CD14-positive monocyte (primary cell): ENCODE results near the gene PRRC2B. TPM values are rescaled to one million over a fixed set of nuclear protein-coding genes. Genes with fewer than 3 reads are reported as not detected.

Source experiments
- DNase-seq, 3 donors: peaks; one replicate each; pipeline ENCODE4 v3.0.0-alpha.2; 2011 to 2022
- H2AFZ ChIP-seq: 2 replicates; pipeline ENCODE4 v1.6.0; 2012; ENCODE audit warnings: mild to moderate bottlenecking, low read depth, low read length, inconsistent platforms; ENCODE audit not compliant: insufficient read depth, poor library complexity, severe bottlenecking
- H3K27ac ChIP-seq, 2 donors: 1 replicate in 1 of 2; 2 replicates in 1 of 2; pipeline ENCODE4 v1.5.1; 2012 to 2013; ENCODE audit warnings: low read length in 2 of 2, control low read depth in 1 of 2, inconsistent platforms in 1 of 2, low read depth in 1 of 2, mild to moderate bottlenecking in 1 of 2
- H3K27me3 ChIP-seq, 2 donors: one replicate each; pipeline versions ENCODE4 v1.6.0 to v1.6.1; 2011 to 2013; ENCODE audit warnings: low read length in 2 of 2; ENCODE audit not compliant: control insufficient read depth in 2 of 2, insufficient read depth in 2 of 2
- H3K36me3 ChIP-seq, 2 donors: replicated peaks in 1 of 2; 1 replicate in 1 of 2; 2 replicates in 1 of 2; pipeline versions ENCODE4 v1.5.1 to v1.6.1; 2012 to 2013; ENCODE audit warnings: low read length in 2 of 2, control low read depth in 1 of 2, inconsistent platforms in 1 of 2, mild to moderate bottlenecking in 1 of 2; ENCODE audit not compliant: insufficient read depth in 2 of 2, control insufficient read depth in 1 of 2
- H3K4me1 ChIP-seq, 2 donors: 1 replicate in 1 of 2; 2 replicates in 1 of 2; pipeline versions ENCODE4 v1.5.1 to v1.6.1; 2012 to 2013; ENCODE audit warnings: low read length in 2 of 2, control low read depth in 1 of 2, inconsistent platforms in 1 of 2, mild to moderate bottlenecking in 1 of 2, moderate library complexity in 1 of 2; ENCODE audit not compliant: insufficient read depth in 2 of 2, control insufficient read depth in 1 of 2
- H3K4me2 ChIP-seq: replicated peaks from 2 replicates; pipeline ENCODE3; 2012; ENCODE audit warnings: low read length, moderate library complexity, mild to moderate bottlenecking; ENCODE audit not compliant: poor library complexity, severe bottlenecking; ENCODE audit errors: extremely low read depth
- H3K4me3 ChIP-seq, 3 experiments: fragments of 200-600 bp in 1 of 3; sonication (generic) in 1 of 3; replicated peaks in 1 of 3; 1 replicate in 2 of 3; 2 replicates in 1 of 3; pipeline ENCODE4 v1.5.1; 2011 to 2013; ENCODE audit warnings: low read length in 3 of 3, mild to moderate bottlenecking in 3 of 3, control low read depth in 2 of 3, low read depth in 2 of 3, inconsistent platforms in 1 of 3, moderate library complexity in 1 of 3
- H3K79me2 ChIP-seq: 2 replicates; pipeline ENCODE4 v1.6.0; 2012; ENCODE audit warnings: mild to moderate bottlenecking, control low read depth, inconsistent platforms, low read length, moderate library complexity; ENCODE audit not compliant: insufficient read depth
- H3K9ac ChIP-seq: 2 replicates; pipeline ENCODE4 v1.6.0; 2017; ENCODE audit warnings: low read length, mild to moderate bottlenecking; ENCODE audit not compliant: insufficient read depth, poor library complexity, severe bottlenecking
- H3K9me3 ChIP-seq, 2 donors: replicated peaks in 1 of 2; 1 replicate in 1 of 2; 2 replicates in 1 of 2; pipeline versions ENCODE4 v1.5.1 to v1.6.1; 2012 to 2013; ENCODE audit warnings: low read length in 2 of 2, control low read depth in 1 of 2; ENCODE audit not compliant: control insufficient read depth in 1 of 2, insufficient read depth in 1 of 2
- H4K20me1 ChIP-seq: 2 replicates; pipeline ENCODE4 v1.6.0; 2012; ENCODE audit warnings: mild to moderate bottlenecking, low read length, control low read depth, moderate library complexity; ENCODE audit not compliant: insufficient read depth
- H3K27ac Mint-ChIP-seq, 7 donors: one replicate each; pipeline ENCODE4 v1.8.0; 2020; ENCODE audit warnings: mild to moderate bottlenecking in 7 of 7, mixed read lengths in 7 of 7, moderate library complexity in 6 of 7, inconsistent platforms in 2 of 7
- H3K27me3 Mint-ChIP-seq, 3 donors: one replicate each; pipeline ENCODE4 v1.8.0; 2021 to 2022; ENCODE audit warnings: low read depth in 3 of 3, mild to moderate bottlenecking in 3 of 3, mixed read lengths in 3 of 3, moderate library complexity in 3 of 3, inconsistent platforms in 1 of 3
- H3K36me3 Mint-ChIP-seq, 2 donors: one replicate each; pipeline ENCODE4 v1.8.0; 2020; ENCODE audit warnings: mixed read lengths in 2 of 2, inconsistent platforms in 1 of 2, mild to moderate bottlenecking in 1 of 2
- H3K4me1 Mint-ChIP-seq: one replicate; pipeline ENCODE4 v1.8.0; 2020; ENCODE audit warnings: mild to moderate bottlenecking, mixed read lengths
- H3K4me3 Mint-ChIP-seq, 2 donors: one replicate each; pipeline ENCODE4 v1.8.0; 2020; ENCODE audit warnings: mild to moderate bottlenecking in 2 of 2, mixed read lengths in 2 of 2, moderate library complexity in 1 of 2
- H3K9me3 Mint-ChIP-seq, 7 donors: one replicate each; pipeline ENCODE4 v1.8.0; 2020 to 2022; ENCODE audit warnings: mixed read lengths in 7 of 7, mild to moderate bottlenecking in 6 of 7, moderate library complexity in 6 of 7, inconsistent platforms in 2 of 7
- WGBS: methylation state at CpG from one replicate; pipeline ENCODE4 v1.1.5; 2013; ENCODE audit warnings: missing lambda C conversion rate; ENCODE audit not compliant: insufficient coverage; 5-methylcytosine and 5-hydroxymethylcytosine counted together
- intact Hi-C, 2 donors: fragments of 100-400 bp; cut with micrococcal nuclease; formaldehyde crosslinking; loops; one replicate each; pipeline versions ENCODE4 v1.15.0 to v1.15.1; 2023
- polyA plus RNA-seq, 3 donors: library from polyadenylated mRNA; depleted of rRNA in 1 of 3; unstranded in 2 of 3; stranded (reverse) in 1 of 3; fragments of 300-500 nt in 2 of 3; fragments of >200 nt in 1 of 3; fragmentation: Illumina TruSeq in 2 of 3; gene quantifications; 1 replicate in 2 of 3; 2 replicates in 1 of 3; pipeline ENCODE4 v1.2.3, GENCODE V29; 2012 to 2021
- TF ChIP-seq, protein P1 (sequence below): fragments of 200-600 bp; IDR thresholded peaks from one replicate; pipeline ENCODE4 v1.8.0; 2022; ENCODE audit warnings: antibody characterized with exemption, mild to moderate bottlenecking

The PRRC2B gene
- polyA plus RNA-seq, 3 donors = 2.8 to 36.2 (median 8.6) TPM

DNA sequence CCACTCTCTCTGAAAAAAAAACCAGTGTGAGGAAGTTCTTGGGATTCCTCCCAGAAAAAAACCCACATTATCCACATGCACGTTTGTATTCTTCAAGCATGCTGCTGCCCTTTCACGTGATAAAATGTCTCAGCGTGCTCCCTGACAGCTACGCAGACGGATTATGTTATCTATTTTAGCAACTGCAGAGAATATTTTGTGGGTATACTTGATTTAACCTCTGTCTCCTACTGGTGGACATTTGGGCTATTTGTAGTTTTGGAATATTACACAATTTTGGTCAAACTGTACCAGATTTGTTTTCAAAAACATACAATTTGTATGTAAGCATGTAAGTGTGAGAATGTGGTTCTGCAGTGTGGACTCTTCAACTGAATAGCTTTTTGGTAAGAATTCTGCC, 10.7 kb downstream of the PRRC2B start:
- Histone ChIP-seq H3K9me3 (no peaks in the 10 kb centered on the region), H3K27me3 (no peaks in the 10 kb centered on the region), H3K9ac (no peak overlapping the region), H3K36me3 (peaks cover 0 to 11% of the 10 kb centered on the region in 2 donors), H4K20me1 (peaks cover 100% of the 10 kb centered on the region), H2AFZ (no peak overlapping the region), H3K27ac (peak overlapping the region in 1 of 2 donors; percentile 73), H3K4me2 (no peak overlapping the region), H3K4me3 (no peak overlapping the region), H3K79me2 (peaks cover 100% of the 10 kb centered on the region), H3K4me1 (peaks cover 48 to 62% of the 10 kb centered on the region in 2 donors)
- Mint-ChIP-seq H3K4me1 (peaks cover 78% of the 10 kb centered on the region), H3K27ac (no peak overlapping the region), H3K27me3 (peaks cover 0 to 2% (median 0%) of the 10 kb centered on the region in 3 donors), H3K9me3 (peaks cover 0 to 2% (median 0%) of the 10 kb centered on the region in 7 donors), H3K4me3 (no peak overlapping the region), H3K36me3 (peaks cover 0 to 11% of the 10 kb centered on the region in 2 donors)
- WGBS = no CpG with 5 or more reads among the region's 5 CpGs
- DNase-seq = no peak
- TF ChIP-seq, protein P1, sequence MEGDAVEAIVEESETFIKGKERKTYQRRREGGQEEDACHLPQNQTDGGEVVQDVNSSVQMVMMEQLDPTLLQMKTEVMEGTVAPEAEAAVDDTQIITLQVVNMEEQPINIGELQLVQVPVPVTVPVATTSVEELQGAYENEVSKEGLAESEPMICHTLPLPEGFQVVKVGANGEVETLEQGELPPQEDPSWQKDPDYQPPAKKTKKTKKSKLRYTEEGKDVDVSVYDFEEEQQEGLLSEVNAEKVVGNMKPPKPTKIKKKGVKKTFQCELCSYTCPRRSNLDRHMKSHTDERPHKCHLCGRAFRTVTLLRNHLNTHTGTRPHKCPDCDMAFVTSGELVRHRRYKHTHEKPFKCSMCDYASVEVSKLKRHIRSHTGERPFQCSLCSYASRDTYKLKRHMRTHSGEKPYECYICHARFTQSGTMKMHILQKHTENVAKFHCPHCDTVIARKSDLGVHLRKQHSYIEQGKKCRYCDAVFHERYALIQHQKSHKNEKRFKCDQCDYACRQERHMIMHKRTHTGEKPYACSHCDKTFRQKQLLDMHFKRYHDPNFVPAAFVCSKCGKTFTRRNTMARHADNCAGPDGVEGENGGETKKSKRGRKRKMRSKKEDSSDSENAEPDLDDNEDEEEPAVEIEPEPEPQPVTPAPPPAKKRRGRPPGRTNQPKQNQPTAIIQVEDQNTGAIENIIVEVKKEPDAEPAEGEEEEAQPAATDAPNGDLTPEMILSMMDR = no peak
- intact Hi-C loops = no loop called here

DNA sequence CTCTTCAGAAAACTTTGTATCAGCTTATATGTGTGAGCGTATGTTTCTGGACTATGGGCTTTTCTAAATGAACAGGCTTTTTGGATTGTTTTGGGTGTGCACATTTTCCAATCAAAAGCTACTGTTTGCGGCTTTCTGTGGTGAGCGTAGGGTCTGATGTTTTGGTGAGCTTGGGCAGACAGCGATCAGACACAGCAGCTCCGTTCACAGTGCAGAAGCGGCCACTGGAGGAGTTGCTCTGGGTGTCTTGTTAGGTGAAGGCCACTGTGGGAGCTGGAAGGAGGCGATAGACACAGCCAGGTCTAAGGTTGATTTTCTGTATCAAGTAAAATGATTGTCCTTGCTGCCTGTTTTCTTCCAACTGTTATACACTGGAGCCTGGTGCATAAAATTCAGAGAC, 11.1 kb downstream of the PRRC2B start:
- Histone ChIP-seq H3K9ac (no peak overlapping the region), H3K9me3 (no peaks in the 10 kb centered on the region), H3K79me2 (peaks cover 100% of the 10 kb centered on the region), H3K4me1 (peaks cover 52 to 66% of the 10 kb centered on the region in 2 donors), H3K27me3 (no peaks in the 10 kb centered on the region), H3K4me3 (no peak overlapping the region), H3K36me3 (peaks cover 0 to 11% of the 10 kb centered on the region in 2 donors), H3K4me2 (no peak overlapping the region), H2AFZ (no peak overlapping the region), H4K20me1 (peaks cover 100% of the 10 kb centered on the region), H3K27ac (peak overlapping the region in 1 of 2 donors; percentile 73)
- Mint-ChIP-seq H3K9me3 (peaks cover 0 to 2% (median 0%) of the 10 kb centered on the region in 7 donors), H3K4me1 (peaks cover 79% of the 10 kb centered on the region), H3K36me3 (peaks cover 0 to 11% of the 10 kb centered on the region in 2 donors), H3K4me3 (no peak overlapping the region), H3K27me3 (peaks cover 0 to 2% (median 0%) of the 10 kb centered on the region in 3 donors), H3K27ac (peak overlapping the region in 2 of 7 donors; percentile 4 to 23)
- TF ChIP-seq, protein P1 = no peak
- intact Hi-C loops = loop anchor here in 1 of 2 donors (5.0 kb wide), 1 partner anchor 53 kb away; no protein-coding TSS in a partner anchor
- DNase-seq = no peak
- 84% methylated on average over 5 of the region's 7 CpGs for WGBS
